ENCODE measurements around the gene STT3B. TPM values are rescaled to one million over a fixed set of nuclear protein-coding genes. Genes with fewer than 3 reads are reported as not detected.

STT3B gene
- total and polyA plus RNA-seq, 9 donors = 91.4 to 115 (median 102) TPM

GRCh38 chr3:31673950-31674349 lies 141.2 kb downstream of the STT3B start:
- no CpG with 5 or more reads among the region's 1 CpG for WGBS (ENCODE audit: insufficient coverage)
- DNase-seq = no peak
- peaks cover 3% of the 10 kb centered on the region for H3K4me1 ChIP-seq (ENCODE audit: control insufficient read depth, insufficient read depth, low read length)

GRCh38 chr3:31676556-31676955 lies 143.8 kb downstream of the STT3B start:
- peaks cover 3% of the 10 kb centered on the region for H3K4me1 ChIP-seq (ENCODE audit: control insufficient read depth, insufficient read depth, low read length)
- H3K4me3 ChIP-seq (ENCODE audit: low read length) = no peak overlapping the region
- no peaks in the 10 kb centered on the region for H3K9me3 ChIP-seq (replicated peaks; ENCODE audit: control insufficient read depth, low read depth, low read length)
- no peak for DNase-seq
- WGBS (ENCODE audit: insufficient coverage) = 45% methylated on average over 5 of the region's 8 CpGs
- H3K27ac ChIP-seq (ENCODE audit: low read length) = no peak overlapping the region
- H3K36me3 ChIP-seq (ENCODE audit: control insufficient read depth, insufficient read depth, low read length) = no peaks in the 10 kb centered on the region
- no peaks in the 10 kb centered on the region for H3K27me3 ChIP-seq (ENCODE audit: control insufficient read depth, insufficient read depth, low read length)

More at GRCh38 chr3:31673950-31674349, 141.2 kb downstream of the STT3B start:
- Histone ChIP-seq H3K27ac (ENCODE audit: low read length) (no peak overlapping the region), H3K36me3 (ENCODE audit: control insufficient read depth, insufficient read depth, low read length) (peaks cover 3% of the 10 kb centered on the region), H3K4me3 (ENCODE audit: low read length) (no peak overlapping the region), H3K9me3 (replicated peaks; ENCODE audit: control insufficient read depth, low read depth, low read length) (no peaks in the 10 kb centered on the region), H3K27me3 (ENCODE audit: control insufficient read depth, insufficient read depth, low read length) (no peaks in the 10 kb centered on the region)

GRCh38 chr3:31680072-31680870 lies 147.5 kb downstream of the STT3B start:
- H3K27me3 ChIP-seq (ENCODE audit: control insufficient read depth, insufficient read depth, low read length) = no peaks in the 10 kb centered on the region
- H3K4me3 ChIP-seq (ENCODE audit: low read length) = no peak overlapping the region
- peaks cover 4% of the 10 kb centered on the region for H3K36me3 ChIP-seq (ENCODE audit: control insufficient read depth, insufficient read depth, low read length)
- WGBS (ENCODE audit: insufficient coverage) = 55% methylated on average over 5 of the region's 10 CpGs
- no peak for DNase-seq
- H3K9me3 ChIP-seq (replicated peaks; ENCODE audit: control insufficient read depth, low read depth, low read length) = no peaks in the 10 kb centered on the region
- no peak overlapping the region for H3K27ac ChIP-seq (ENCODE audit: low read length)
- no peaks in the 10 kb centered on the region for H3K4me1 ChIP-seq (ENCODE audit: control insufficient read depth, insufficient read depth, low read length)

All from muscle of leg (tissue), 11 donors.